ENCODE measurements around the gene FRS3.

The FRS3 gene

GRCh38 chr6:41778895-41779294 lies 805 bp downstream of the FRS3 start:
- TF ChIP-seq CTCF (IDR thresholded peaks at IDR 0.05; ENCODE audit: low read depth, low read length, missing control alignments): no peak
- DNase-seq (ENCODE audit: low read depth): no peak
- peak overlapping the region; percentile 76; the same call in 1 of the 2 replicates for H3K4me3 ChIP-seq (ENCODE audit: low read depth, low read length)

- no peak for TF ChIP-seq CTCF (IDR thresholded peaks at IDR 0.05; ENCODE audit: low read depth, low read length, missing control alignments)
- no peak overlapping the region for H3K4me3 ChIP-seq (ENCODE audit: low read depth, low read length)
- DNase-seq (ENCODE audit: low read depth): no peak
These were observed 2.0 kb downstream of the FRS3 start for GRCh38 chr6:41777551-41778285.

- no peak overlapping the region for H3K4me3 ChIP-seq (ENCODE audit: low read depth, low read length)
- TF ChIP-seq CTCF (IDR thresholded peaks at IDR 0.05; ENCODE audit: low read depth, low read length, missing control alignments): no peak
- no peak for DNase-seq (ENCODE audit: low read depth)
These were observed 4.3 kb downstream of the FRS3 start for GRCh38 chr6:41775293-41775882.

- H3K4me3 ChIP-seq (ENCODE audit: low read depth, low read length): no peak overlapping the region
- DNase-seq (ENCODE audit: low read depth): no peak
- TF ChIP-seq CTCF (IDR thresholded peaks at IDR 0.05; ENCODE audit: low read depth, low read length, missing control alignments): no peak
These were observed 4.9 kb downstream of the FRS3 start for GRCh38 chr6:41774841-41775240.

- DNase-seq (ENCODE audit: low read depth): no peak
- no peak for TF ChIP-seq CTCF (IDR thresholded peaks at IDR 0.05; ENCODE audit: low read depth, low read length, missing control alignments)
- no peak overlapping the region for H3K4me3 ChIP-seq (ENCODE audit: low read depth, low read length)
These were observed 8.4 kb downstream of the FRS3 start for GRCh38 chr6:41771058-41771983.

GRCh38 chr6:41770381-41771057 lies 9.2 kb downstream of the FRS3 start:
- no peak for DNase-seq (ENCODE audit: low read depth)
- H3K4me3 ChIP-seq (ENCODE audit: low read depth, low read length): no peak overlapping the region
- TF ChIP-seq CTCF (IDR thresholded peaks at IDR 0.05; ENCODE audit: low read depth, low read length, missing control alignments): no peak

All from GM12864 (cell line).